HG03045 (cell line): Measurements from ENCODE around the gene P4HA2.

ENCODE experiments used
- ATAC-seq: cut with Tn5 transposase; IDR thresholded peaks from one replicate; pipeline ENCODE4 v1.9.1; 2021; ENCODE audit warnings: mild to moderate bottlenecking, moderate library complexity; ENCODE audit not compliant: unreplicated experiment

The P4HA2 gene

DNA sequence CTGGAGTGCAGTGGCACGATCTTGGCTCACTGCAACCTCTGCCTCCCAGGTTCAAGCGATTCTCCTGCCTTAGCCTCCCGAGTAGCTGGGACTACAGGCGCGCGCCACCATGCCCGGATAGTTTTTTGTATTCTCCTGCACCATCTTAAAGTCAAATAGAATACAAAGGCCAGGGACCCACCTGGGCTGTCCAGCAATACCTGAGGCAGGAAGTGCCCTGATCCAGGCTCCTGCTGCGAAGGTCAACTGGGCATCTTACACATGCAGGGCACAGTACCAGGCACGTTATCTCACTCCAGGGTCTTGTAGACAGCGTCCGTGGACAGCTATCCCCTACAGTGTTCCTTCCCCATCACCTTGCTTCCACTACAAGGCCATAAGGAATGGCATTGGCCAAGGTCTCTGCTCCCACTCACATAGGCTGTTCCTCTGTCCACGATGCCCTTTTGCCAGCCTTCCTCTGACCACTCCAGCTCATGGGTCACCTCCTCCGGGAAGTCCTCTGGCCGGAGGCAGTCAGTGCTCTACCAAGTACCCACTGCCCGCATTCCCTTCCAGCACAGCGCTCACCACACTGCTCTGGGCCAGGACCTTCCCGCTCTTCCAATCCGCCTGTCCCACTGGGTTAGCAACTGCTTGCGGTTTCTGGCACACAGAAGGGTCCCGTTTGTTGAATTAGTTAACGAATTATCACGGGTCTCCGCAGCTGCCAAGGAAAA, 978 bp downstream of the P4HA2 start:
- ATAC-seq, result no peak

DNA sequence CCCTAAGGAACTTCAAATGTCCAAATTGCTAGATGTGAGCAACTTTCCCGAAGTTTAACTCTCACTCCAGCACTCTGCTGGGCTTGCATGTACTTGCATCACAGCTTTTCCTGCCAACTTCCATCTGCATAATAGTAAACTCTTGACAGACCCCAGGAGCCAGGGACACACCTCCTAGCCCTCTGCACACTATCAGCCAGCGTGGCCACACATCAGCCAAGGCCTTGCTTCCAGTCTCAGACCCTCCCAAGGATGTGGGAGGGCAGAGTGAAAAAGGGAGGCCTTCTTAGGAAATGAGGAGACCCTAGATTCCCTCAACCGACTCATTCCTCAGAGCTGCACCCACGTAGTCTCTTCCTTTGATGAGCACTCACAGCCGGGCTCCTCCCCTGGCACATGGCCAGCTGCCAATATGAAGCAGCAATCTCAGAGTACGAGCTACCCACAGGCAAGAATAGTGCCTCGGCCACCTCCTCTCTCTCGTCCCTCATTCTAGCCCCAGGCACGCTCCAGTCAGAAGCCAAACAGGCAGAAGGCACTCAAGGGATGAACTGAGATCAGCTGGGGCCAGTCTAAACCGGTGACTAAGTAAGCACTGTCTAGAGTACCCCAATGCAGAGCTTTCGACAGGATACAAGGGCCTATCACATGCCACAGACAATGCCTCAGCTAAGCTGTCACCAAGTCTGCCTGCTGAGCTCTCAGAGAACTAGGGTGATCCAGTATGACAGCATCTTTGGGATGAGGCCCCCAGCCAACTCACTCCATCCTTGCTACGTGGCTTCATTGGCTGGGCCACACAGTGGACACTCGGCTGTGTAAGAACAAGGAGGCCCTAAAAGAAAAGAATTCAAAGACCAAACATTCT, 2.3 kb downstream of the P4HA2 start:
- no peak for ATAC-seq

DNA sequence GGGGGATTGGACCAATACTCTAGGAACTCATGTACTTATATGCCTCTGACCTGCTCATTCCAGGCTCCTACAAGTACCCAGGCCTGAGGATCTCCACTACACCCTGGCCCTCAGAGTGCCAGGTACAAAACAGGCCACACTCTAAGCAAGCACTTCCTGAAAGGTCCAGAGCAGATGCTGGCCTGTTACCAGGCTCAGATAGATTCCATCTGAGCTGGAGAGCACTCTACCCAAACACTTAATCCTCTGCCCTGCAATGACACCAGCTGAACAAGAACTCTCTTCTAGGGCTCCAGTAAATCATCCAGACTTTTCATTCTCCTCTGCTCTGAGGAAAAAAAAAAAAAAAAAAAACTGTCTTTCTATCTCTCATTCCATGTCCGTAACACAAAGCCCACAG, 2.9 kb downstream of the P4HA2 start:
- ATAC-seq, result no peak

DNA sequence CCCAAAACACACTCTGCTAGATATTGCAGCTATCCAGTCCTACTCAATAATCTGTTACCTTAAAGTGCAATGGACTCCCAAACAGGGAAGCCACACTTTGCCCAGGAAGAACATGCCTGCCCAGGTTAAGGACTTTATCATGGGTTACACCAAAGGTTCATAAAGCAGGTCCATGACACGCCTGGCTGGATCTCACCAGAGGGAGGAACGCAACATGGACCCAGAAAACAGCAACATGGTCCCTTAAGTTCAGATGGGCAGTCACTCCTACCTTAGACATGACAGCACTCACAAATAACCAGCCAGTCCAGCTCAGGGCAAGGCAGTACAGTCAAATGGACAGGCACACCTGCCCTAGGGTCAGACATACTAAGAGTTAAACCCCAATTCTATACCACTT, 3.8 kb downstream of the P4HA2 start:
- no peak for ATAC-seq

DNA sequence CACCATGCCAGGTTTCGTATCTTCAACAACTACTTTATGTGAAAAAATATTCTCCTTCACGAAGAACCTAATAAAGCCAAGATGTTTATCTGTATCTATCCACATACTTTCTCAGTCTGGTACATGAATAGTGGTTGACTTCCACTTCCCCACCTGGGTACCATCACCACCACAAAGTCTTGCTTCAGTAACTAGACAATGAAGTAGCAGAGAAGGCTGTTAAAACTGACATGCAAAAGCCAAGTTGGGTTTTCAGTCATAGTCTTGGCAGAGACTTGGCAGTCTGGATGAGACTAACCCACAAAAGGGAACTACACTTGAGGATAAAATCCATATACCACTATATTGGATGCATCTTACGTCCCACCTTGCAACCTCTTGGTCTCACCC, 5.0 kb downstream of the P4HA2 start:
- ATAC-seq, result peak; percentile 57

DNA sequence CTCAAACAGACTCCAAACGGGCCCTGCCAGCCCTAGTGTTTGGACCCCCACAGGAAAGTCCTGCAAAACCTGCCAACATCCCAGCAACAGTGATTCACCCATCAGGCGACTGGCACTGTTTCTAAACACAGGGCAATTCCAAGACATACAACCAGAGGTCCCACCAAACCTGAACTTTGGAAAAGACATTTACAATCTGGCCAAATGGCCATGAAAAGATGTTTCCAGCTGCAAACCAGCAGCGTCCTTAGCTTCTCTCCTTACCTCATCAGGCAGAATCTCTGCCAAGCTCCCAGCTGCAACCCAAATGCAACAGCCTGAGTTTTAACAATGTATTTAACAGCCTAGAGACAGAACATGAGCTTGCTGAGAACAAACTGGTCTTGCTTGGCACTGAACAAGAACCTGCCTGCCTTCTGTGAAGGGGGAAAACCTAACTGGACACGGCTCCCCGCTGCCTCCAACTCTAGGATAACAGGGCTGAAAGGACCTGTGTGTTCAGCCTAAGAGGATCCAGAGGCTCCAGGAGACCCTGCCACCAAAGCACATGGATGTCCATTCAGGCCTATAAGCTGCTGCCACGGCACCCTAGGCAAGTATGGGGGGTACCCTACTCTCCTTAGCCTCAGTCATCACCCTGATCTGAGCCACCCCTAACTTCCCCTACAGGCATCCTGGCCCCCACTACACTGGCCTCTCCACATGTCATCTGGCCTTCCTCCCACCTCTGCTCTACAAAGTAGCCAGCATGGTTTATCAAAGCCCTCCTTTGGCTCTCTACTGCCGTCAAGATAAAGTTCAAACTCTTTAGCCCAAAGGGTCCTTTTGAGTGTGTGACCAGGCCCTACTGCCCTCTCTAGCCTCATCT, 5.6 kb downstream of the P4HA2 start:
- ATAC-seq, result no peak

DNA sequence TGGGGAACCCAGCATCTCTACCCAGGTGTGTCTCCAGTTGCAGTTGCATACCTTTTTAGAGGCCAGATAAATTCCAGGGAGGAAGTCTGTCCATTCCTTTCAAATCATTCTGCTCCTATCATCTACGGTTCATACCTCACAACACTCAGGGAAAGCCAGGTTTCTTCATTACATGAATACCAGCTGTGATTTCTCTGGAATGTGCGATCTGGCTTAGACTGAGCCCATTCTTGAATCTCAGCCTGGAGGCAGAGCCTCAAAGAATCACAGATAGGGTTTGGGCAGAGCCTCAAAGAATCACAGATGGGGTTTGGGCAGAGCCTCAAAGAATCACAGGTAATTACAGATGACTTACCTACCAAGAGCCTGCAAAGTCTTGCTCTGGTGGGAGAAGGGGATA, 7.2 kb downstream of the P4HA2 start:
- no peak for ATAC-seq

DNA sequence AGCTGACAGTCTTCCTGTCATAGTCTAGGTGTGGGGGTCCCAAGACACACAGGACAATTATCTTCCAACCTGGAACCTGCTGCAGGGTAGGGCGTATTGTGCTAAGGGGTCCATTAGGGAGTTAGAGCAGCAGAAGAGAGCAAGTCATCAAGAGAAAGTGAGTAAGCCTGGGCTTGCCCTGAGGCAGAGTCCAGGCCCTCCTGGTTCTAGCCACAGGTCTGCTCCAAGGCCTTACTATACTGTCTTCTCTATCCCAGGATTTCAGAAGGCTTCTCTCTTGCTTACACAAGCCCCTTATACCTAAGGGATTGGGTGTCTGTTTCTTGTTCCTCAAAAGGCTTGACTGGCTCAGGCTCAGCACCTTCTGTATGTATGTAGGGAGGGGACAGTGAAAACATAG, 7.7 kb downstream of the P4HA2 start:
- no peak for ATAC-seq

DNA sequence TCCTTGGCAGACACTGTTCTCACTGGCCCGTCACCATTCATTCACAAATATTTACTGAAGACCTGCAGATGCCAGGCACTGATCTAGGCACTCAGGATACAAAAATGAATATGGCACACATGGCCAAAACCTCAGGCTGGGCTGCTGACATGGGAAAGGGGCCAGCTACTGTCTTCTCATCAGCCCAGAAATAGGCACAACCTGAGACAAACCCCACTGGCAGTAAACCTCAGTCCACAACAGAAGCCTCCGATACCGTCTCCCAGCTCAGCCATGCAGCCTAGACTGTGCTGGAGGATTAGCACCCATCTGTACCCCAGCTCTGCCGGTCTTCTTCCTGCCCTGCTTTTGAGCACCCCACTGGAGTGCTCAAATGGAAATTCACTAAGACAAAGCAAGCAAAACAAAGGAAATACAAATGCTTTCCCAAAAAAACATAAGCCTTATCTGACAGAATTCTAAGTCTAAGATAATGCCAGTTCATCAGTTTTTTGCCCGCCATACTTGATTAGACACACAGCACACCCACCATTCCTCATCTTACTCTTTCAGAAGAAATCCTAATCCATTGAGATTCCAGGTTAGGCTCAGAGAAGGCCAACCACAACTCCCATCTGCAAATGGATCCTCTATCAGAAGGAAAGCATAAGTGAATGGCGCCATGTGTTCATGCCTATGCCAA, 8.2 kb downstream of the P4HA2 start:
- no peak for ATAC-seq

DNA sequence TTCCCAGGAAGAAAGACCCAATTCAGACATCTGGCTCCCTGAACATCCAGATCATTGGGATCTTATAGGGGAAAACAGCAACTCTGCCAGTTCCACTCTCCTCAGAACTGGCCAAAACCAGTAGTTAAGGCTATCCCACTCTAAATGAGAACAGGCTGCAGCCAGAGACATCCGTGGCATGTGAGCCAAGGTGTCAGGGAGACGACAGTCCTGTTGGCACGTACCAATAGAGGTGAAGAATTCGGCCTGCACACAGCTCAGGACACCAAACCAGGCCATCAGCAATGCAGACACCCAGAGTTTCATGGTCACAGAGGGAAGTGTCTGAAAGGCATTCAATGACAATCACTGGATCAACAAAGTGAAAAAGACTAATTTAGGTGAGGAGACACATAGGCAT, 9.3 kb downstream of the P4HA2 start:
- ATAC-seq, result no peak

DNA sequence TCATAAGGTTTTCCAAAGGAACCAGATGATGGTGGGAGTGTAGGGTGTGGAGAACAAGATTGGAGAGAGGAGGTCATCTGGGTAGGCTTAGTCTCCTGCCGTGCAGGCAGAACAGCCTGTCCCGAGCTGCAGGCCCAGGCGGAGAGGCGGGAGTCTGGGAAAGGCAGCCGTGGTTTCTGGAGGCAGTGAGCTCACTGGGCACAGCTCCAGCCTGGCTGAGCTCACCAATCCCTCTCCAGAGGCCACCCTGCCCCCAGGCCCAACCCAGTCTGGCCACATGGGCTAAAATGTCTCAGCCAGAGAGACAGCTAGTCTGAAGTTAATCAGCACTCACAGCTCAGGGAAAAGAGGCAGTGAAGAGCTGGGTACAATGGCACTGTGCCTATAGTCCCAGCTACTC, 12.3 kb downstream of the P4HA2 start:
- ATAC-seq, result no peak

DNA sequence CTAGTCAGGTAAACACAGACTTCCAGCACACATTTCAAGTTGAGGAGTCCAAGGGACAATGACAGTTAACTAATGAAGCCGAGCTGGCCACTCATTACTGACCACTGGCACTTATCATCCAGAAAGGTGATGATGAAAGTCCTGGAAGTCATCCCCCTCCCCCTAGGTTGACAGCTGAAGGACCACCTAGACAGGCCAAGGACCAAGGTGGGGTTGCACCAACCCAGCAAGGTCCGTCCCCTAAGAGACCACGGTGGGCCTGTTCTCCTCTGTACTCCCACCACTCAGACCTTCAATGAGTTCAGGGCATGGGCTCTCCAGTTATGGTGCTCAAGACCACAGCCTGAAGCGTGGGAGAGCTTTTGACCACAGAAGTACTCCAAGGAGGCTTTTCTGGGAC, 13.2 kb downstream of the P4HA2 start:
- ATAC-seq, result no peak

DNA sequence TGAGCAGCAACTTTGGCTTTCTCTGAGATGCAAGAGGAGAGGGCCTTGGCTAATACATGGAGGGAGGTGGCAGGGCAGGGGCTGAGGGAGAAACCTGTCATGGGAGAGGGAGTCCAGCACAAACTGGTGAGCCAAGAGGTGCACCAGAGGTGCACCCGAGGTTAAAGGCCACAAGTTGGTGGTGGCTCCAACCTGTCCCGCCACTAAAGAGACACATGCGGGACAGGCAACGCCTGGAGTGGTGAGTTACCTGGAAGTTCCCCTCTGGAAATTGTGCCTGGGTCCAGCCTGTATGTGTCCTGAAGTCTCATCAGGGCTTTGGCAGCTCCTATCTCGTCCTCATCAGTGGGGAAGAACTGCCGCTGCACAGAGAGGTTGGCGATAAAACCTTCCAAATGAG, 14.0 kb downstream of the P4HA2 start:
- no peak for ATAC-seq

DNA sequence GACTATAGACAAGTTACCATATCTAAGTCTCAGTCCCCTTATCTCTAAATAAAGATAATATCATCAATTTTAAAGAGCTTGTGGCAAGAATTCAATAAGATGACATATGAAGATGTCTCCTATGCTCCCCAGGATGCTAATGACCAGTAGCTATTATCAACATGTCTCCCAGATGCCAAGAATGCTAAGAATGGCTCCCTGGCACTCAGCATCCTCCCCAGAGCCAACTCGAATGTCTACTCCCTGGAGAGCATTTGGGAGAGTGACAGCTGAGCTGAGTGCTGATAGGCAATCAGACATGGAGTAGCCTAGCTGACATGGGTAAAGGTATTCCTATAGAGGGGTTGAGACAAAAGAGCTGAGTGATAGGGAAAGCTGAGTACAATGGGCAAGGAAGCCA, 15.9 kb downstream of the P4HA2 start:
- ATAC-seq, result no peak

DNA sequence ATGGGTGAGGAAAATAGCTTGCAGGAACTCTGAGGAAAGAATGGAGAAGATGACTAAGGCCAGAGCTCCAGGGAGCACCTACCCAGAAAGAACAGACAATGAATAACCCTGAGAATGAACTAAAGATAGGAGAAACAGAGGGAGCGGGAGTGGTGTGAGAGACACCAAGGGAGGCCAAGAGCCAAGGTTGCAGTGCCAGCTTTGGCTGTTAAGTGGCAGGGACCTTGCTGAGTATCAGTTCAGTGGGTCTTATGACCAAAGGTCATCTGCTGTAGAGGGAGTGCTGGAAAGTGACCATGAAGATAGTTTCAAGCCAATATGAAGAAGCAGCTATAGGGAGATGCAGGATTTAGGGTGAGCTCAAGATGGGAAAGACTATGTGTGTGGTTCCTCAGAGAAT, 16.7 kb downstream of the P4HA2 start:
- no peak for ATAC-seq

DNA sequence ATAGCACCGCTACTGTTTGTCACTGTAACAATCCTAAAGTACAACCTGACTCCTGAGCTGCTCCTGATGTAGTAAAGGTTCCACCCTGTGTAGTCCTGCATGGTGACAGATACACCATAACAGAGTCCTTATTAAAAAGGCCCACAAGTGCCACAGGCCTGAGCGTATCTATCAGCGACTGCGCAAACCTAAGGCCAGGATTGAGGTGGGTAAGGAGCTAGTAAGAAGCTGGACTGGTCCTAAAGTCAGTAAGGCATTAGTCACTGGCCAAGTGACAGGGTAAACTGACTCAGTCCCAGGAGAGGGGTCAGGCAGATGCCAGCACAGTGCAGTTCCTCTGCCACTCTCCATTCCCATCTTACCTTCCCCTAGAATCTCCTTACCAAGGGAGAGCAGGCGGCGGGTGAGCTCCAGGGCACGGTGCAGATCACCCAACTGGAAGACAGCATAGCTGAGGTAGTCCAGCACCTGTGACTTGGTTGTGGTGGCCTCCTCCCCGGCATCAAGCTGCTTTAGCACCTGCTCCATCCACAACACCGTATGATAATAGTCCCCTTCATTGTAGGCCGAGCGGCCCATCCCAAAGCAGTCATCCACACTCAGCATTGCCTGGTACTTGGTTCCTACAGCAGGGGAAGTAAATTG, 17.6 kb downstream of the P4HA2 start:
- no peak for ATAC-seq

DNA sequence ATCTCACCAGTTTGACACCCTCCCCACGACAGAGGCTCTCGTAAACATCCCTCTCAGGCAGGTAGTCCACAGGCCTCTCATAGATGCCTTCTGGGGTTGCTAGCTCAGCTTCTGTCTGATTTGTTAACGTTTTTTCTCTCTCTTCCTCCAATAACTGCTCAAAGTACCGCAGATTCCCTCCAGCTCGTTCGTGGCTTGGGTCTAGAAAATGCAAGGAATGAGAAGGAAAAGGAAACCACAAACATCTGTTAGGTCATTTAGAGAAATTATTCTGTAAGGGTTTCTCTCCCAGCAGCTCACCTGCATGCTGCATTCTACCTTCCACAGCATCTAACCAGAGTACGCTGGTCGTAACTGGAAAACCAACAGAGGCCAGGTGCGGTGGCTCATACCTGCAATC, 18.5 kb downstream of the P4HA2 start:
- ATAC-seq, result no peak

DNA sequence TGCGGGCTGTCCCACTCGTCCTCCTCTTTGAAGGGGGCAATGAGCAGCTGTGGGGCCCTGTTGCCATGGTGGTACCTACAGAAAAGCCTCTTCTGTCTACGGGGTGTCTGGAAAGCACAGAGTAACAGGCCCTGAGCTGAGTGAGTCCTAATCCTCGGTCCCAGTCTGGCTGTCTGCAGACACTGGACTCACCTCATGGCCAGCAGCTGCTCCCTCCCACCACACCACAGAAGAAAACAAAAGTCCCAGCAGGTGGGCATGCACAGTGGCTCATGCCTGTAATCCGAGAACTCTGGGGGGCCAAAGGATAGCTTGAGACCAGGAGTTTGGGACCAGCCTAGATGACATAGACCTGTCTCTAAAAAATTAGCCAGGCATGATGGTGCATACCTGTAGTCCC, 19.9 kb downstream of the P4HA2 start:
- ATAC-seq, result no peak

DNA sequence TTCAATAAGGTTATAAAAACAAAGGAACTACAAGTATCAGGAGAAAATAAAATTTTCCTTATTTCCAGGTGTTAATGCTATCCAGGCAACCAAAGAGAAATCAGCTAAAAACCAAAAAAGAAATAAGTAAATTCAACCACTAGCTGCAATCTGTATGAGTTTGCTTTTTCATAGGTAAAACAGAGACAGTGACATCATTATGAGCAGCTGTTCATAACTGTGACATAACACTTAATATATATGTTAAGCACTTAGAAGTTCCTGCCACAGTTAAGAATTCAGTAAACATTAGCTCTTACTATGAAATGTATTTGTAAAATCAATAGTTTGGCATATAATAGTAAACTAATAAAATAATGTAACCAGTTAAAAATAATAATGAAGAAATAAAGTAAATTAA, 20.9 kb downstream of the P4HA2 start:
- ATAC-seq, result no peak

DNA sequence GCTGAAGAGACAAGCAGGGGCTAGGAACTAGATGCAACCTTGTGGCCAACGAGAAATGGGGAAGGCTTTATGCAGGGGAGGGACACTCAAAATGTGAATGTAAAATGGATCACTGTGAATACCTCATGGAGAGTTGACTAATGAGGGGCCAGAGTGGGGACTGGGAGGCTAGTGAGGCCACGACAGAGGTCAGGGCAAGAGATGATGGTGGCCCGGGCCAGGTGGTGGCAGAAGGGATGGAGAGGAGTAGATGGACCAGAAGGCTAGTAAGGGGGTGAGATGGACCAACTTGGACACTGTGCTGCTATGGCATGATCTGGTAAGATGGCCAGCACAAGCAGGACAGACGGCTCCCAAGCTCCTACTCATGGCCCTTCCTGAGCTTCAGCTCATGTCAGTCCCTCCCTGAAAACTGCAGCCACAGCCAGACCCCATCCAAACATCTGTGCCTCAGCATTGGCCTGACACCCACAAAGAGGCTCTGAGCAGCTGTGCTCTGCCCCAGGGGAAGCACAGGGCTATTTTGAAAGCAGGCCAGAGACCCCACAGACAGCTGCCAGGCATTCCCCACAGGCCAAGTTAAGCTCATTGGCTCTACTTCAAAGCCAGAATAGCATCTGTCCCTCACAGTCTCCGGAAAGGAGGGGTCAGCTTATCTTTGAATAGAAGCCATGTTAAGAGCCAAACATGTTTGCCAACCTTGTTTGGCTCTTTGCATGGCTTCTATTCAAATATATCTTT, 22.1 kb downstream of the P4HA2 start:
- ATAC-seq, result no peak
